ENCODE measurements around the gene SHB.

Gene SHB

DNA sequence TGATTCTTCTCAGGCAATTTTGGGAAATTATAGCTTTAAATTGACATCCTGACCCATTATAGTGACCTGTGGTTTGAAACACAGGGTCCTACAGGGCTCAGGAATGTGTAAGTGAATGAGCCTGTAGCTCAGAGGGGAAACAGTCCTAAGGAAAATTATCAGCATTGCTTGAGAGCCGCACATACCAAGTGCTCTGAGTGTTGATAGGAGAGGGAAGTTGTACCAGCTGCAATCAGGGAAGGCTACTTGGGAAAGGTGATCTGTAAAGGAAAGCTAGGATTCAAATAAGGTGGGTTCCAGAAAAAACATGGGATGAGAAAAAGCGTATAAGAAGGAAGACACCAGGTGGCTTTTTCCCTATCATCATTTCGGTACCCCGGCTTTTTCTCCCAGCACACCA, 160.7 kb downstream of the SHB start:
- Histone ChIP-seq H3K4me1 (ENCODE audit: insufficient read depth, low read length, severe bottlenecking) (peaks cover 25% of the 10 kb centered on the region), H3K9ac (ENCODE audit: low read length) (no peak overlapping the region), H4K20me1 (ENCODE audit: insufficient read depth, low read length) (no peaks in the 10 kb centered on the region), H3K27me3 (ENCODE audit: insufficient read depth, low read length) (no peaks in the 10 kb centered on the region), H3K9me2 (ENCODE audit: low read depth, low read length) (no peaks in the 10 kb centered on the region), H3K36me3 (ENCODE audit: insufficient read depth, low read length) (no peaks in the 10 kb centered on the region), H3K79me2 (ENCODE audit: insufficient read depth, low read length) (peaks cover 2% of the 10 kb centered on the region; the same call in 1 of the 2 replicates), H3K9me3 (ENCODE audit: low read length) (no peaks in the 10 kb centered on the region), H3K27ac (ENCODE audit: low read depth, low read length, poor library complexity, severe bottlenecking) (no peak overlapping the region), H3K4me2 (ENCODE audit: low read length) (no peak overlapping the region), H2AFZ (ENCODE audit: low read length) (no peak overlapping the region), H3K4me3 (ENCODE audit: low read depth, low read length, poor library complexity, severe bottlenecking) (no peak overlapping the region), H3F3A (ENCODE audit: insufficient read depth, low read length) (no peaks in the 10 kb centered on the region)
- TF ChIP-seq EZH2 (IDR thresholded peaks at IDR 0.05; ENCODE audit: borderline replicate concordance, low read length), result no peak
- TF ChIP-seq, protein P1, sequence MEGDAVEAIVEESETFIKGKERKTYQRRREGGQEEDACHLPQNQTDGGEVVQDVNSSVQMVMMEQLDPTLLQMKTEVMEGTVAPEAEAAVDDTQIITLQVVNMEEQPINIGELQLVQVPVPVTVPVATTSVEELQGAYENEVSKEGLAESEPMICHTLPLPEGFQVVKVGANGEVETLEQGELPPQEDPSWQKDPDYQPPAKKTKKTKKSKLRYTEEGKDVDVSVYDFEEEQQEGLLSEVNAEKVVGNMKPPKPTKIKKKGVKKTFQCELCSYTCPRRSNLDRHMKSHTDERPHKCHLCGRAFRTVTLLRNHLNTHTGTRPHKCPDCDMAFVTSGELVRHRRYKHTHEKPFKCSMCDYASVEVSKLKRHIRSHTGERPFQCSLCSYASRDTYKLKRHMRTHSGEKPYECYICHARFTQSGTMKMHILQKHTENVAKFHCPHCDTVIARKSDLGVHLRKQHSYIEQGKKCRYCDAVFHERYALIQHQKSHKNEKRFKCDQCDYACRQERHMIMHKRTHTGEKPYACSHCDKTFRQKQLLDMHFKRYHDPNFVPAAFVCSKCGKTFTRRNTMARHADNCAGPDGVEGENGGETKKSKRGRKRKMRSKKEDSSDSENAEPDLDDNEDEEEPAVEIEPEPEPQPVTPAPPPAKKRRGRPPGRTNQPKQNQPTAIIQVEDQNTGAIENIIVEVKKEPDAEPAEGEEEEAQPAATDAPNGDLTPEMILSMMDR (IDR thresholded peaks at IDR 0.05; ENCODE audit: low read length), result no peak

DNA sequence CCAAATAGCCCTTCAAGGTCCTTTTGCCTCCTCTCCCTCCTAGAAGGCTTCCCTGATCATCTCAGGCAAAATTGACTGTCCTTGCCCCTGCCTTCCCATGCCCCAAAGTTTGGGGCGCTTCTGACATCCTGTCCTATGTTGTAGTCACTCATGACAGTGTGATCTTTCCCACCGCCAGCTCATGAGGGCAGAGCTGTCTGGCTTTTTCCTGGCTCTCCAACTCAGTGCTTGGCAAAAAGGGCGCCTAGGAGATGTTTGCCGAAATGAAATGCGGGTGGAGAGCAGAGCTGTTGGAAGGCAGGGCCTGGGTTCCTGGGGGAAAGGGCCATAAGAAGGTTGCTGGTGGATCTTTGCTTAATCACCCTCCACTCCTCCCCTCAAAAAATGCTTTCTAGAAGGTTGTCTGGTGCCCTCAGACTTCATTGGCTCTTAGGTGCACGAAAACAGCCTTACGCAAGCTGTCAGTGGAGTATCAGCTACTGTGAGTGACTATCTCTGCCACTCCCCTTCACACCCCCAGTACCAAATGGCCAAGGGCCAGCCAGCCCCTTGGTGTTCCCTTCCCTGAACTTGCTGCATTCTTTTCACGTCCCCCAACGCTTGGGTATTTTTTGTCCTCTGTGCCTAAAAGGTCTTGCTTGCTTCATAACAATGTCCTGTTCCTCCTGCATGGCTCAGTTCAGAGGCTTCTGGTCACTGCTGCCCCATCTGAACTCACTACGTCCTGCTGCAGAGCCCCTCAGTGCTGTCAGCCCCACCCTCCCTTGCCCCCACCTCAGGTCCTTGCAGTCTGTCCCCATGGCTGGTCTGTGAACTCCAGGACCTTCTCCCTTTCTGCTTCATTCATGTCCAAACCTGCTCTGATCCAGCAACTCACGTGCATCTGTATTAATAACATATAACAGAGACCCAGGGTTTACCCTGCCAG, 162.5 kb downstream of the SHB start:
- no peaks in the 10 kb centered on the region for H3K9me3 ChIP-seq (ENCODE audit: low read length)
- H3K79me2 ChIP-seq (ENCODE audit: insufficient read depth, low read length), result peaks cover 19% of the 10 kb centered on the region; the same call in 1 of the 2 replicates
- no peak overlapping the region for H2AFZ ChIP-seq (ENCODE audit: low read length)
- H3K4me1 ChIP-seq (ENCODE audit: insufficient read depth, low read length, severe bottlenecking), result peaks cover 33% of the 10 kb centered on the region
- H3K4me3 ChIP-seq (ENCODE audit: low read depth, low read length, poor library complexity, severe bottlenecking), result no peak overlapping the region
- TF ChIP-seq, protein P1 (IDR thresholded peaks at IDR 0.05; ENCODE audit: low read length), result no peak
- no peak for TF ChIP-seq EZH2 (IDR thresholded peaks at IDR 0.05; ENCODE audit: borderline replicate concordance, low read length)
- no peaks in the 10 kb centered on the region for H3K27me3 ChIP-seq (ENCODE audit: insufficient read depth, low read length)
- no peak overlapping the region for H3K9ac ChIP-seq (ENCODE audit: low read length)
- no peaks in the 10 kb centered on the region for H3F3A ChIP-seq (ENCODE audit: insufficient read depth, low read length)
- no peak overlapping the region for H3K27ac ChIP-seq (ENCODE audit: low read depth, low read length, poor library complexity, severe bottlenecking)
- H3K36me3 ChIP-seq (ENCODE audit: insufficient read depth, low read length), result no peaks in the 10 kb centered on the region
- no peaks in the 10 kb centered on the region for H3K9me2 ChIP-seq (ENCODE audit: low read depth, low read length)
- H3K4me2 ChIP-seq (ENCODE audit: low read length), result no peak overlapping the region
- no peaks in the 10 kb centered on the region for H4K20me1 ChIP-seq (ENCODE audit: insufficient read depth, low read length)

DNA sequence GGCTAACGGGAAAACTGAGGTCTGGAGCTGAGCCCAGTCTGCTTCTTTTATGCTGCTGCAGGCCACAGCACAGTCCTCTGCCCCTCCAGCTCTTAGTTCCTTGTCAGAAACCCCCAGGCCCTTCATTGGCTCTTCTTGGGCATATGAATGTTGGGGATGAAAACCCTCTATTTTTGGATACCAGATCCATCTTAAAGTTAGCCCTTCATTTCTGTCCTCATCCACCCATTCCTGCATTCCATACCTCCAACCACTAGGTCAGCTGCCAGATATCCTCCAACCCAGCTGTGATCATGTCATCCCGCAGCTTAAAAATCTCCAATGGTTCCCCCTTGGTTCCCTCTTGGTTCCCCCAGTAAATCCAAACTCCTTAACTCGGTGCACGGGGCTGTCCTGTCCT, 163.3 kb downstream of the SHB start:
- H3K4me2 ChIP-seq (ENCODE audit: low read length), result no peak overlapping the region
- no peaks in the 10 kb centered on the region for H3K9me3 ChIP-seq (ENCODE audit: low read length)
- H3K9me2 ChIP-seq (ENCODE audit: low read depth, low read length), result no peaks in the 10 kb centered on the region
- H3K4me1 ChIP-seq (ENCODE audit: insufficient read depth, low read length, severe bottlenecking), result peaks cover 29% of the 10 kb centered on the region
- H3K27me3 ChIP-seq (ENCODE audit: insufficient read depth, low read length), result no peaks in the 10 kb centered on the region
- H3K79me2 ChIP-seq (ENCODE audit: insufficient read depth, low read length), result peaks cover 21% of the 10 kb centered on the region; the same call in 1 of the 2 replicates
- no peaks in the 10 kb centered on the region for H3F3A ChIP-seq (ENCODE audit: insufficient read depth, low read length)
- H4K20me1 ChIP-seq (ENCODE audit: insufficient read depth, low read length), result no peaks in the 10 kb centered on the region
- no peak overlapping the region for H3K9ac ChIP-seq (ENCODE audit: low read length)
- H3K4me3 ChIP-seq (ENCODE audit: low read depth, low read length, poor library complexity, severe bottlenecking), result no peak overlapping the region
- no peak overlapping the region for H2AFZ ChIP-seq (ENCODE audit: low read length)
- H3K27ac ChIP-seq (ENCODE audit: low read depth, low read length, poor library complexity, severe bottlenecking), result no peak overlapping the region
- TF ChIP-seq, protein P1 (IDR thresholded peaks at IDR 0.05; ENCODE audit: low read length), result no peak
- no peak for TF ChIP-seq EZH2 (IDR thresholded peaks at IDR 0.05; ENCODE audit: borderline replicate concordance, low read length)
- no peaks in the 10 kb centered on the region for H3K36me3 ChIP-seq (ENCODE audit: insufficient read depth, low read length)

Measured in OCI-LY1 (cell line).